Activated CD4-positive, alpha-beta T cell treated with anti-CD3 and anti-CD28 coated beads, Interleukin-2, amount 10 ng/mL, durations not matched to agents 24 days and 14 days (primary cell): ENCODE results near the gene PDE8A. TPM values are rescaled to one million over a fixed set of nuclear protein-coding genes. Genes with fewer than 3 reads are reported as not detected.

Experiments used
- DNase-seq: peaks from one replicate; pipeline ENCODE4 v3.0.0; 2022
- H3K27ac Mint-ChIP-seq: one replicate; pipeline ENCODE4 v1.8.0; 2022; ENCODE audit warnings: mild to moderate bottlenecking, mixed read lengths
- H3K27me3 Mint-ChIP-seq: one replicate; pipeline ENCODE4 v1.8.0; 2022; ENCODE audit warnings: mixed read lengths
- H3K36me3 Mint-ChIP-seq: one replicate; pipeline ENCODE4 v1.8.0; 2022; ENCODE audit warnings: low read depth, mild to moderate bottlenecking, mixed read lengths
- H3K4me1 Mint-ChIP-seq: one replicate; pipeline ENCODE4 v1.8.0; 2021; ENCODE audit warnings: mixed read lengths
- H3K4me3 Mint-ChIP-seq: one replicate; pipeline ENCODE4 v1.8.0; 2022; ENCODE audit warnings: mild to moderate bottlenecking, moderate library complexity, mixed read lengths
- H3K9me3 Mint-ChIP-seq: one replicate; pipeline ENCODE4 v1.8.0; 2021; ENCODE audit warnings: mixed read lengths
- intact Hi-C: fragments of 100-400 bp; cut with micrococcal nuclease; formaldehyde crosslinking; loops from one replicate; pipeline ENCODE4 v1.15.1; 2023
- total RNA-seq: library from RNA; stranded (reverse); gene quantifications from 2 replicates; pipeline ENCODE4 v1.2.3, GENCODE V29; 2022

The PDE8A gene
- total RNA-seq, 1 donor from 2014 or later = 21.1 TPM

GRCh38 chr15:85048430-85048829 lies 66.8 kb downstream of the PDE8A start:
- Mint-ChIP-seq H3K9me3 (peaks cover 5% of the 10 kb centered on the region), H3K27ac (no peak overlapping the region), H3K36me3 (no peaks in the 10 kb centered on the region), H3K4me1 (peaks cover 12% of the 10 kb centered on the region), H3K4me3 (no peak overlapping the region), H3K27me3 (no peaks in the 10 kb centered on the region)
- no peak for DNase-seq
- intact Hi-C loops = no loop called here

- Mint-ChIP-seq H3K9me3 (peaks cover 8% of the 10 kb centered on the region), H3K36me3 (peaks cover under 1% of the 10 kb centered on the region), H3K27ac (no peak overlapping the region), H3K4me1 (peaks cover 12% of the 10 kb centered on the region), H3K4me3 (no peak overlapping the region), H3K27me3 (no peaks in the 10 kb centered on the region)
- DNase-seq = no peak
- intact Hi-C loops = no loop called here
Measured at GRCh38 chr15:85049805-85050204, 68.1 kb downstream of the PDE8A start.

- no peak overlapping the region for H3K4me3 Mint-ChIP-seq
- intact Hi-C loops = no loop called here
- H3K27me3 Mint-ChIP-seq = no peaks in the 10 kb centered on the region
Measured at GRCh38 chr15:85059734-85060133, 78.1 kb downstream of the PDE8A start.

GRCh38 chr15:85062560-85062959 lies 80.9 kb downstream of the PDE8A start:
- no peak overlapping the region for H3K4me3 Mint-ChIP-seq
- H3K36me3 Mint-ChIP-seq = peaks cover 11% of the 10 kb centered on the region
- peaks cover 2% of the 10 kb centered on the region for H3K4me1 Mint-ChIP-seq
- intact Hi-C loops = no loop called here
- H3K27ac Mint-ChIP-seq = no peak overlapping the region
- no peaks in the 10 kb centered on the region for H3K27me3 Mint-ChIP-seq
- DNase-seq = no peak
- H3K9me3 Mint-ChIP-seq = peaks cover 22% of the 10 kb centered on the region

More at GRCh38 chr15:85059734-85060133, 78.1 kb downstream of the PDE8A start:
- Mint-ChIP-seq H3K36me3 (peaks cover 15% of the 10 kb centered on the region), H3K27ac (no peak overlapping the region), H3K4me1 (peaks cover 2% of the 10 kb centered on the region), H3K9me3 (peaks cover 32% of the 10 kb centered on the region)
- DNase-seq = no peak

GRCh38 chr15:85063088-85063487 lies 81.4 kb downstream of the PDE8A start:
- peaks cover 2% of the 10 kb centered on the region for H3K4me1 Mint-ChIP-seq
- intact Hi-C loops = no loop called here
- no peaks in the 10 kb centered on the region for H3K27me3 Mint-ChIP-seq
- H3K27ac Mint-ChIP-seq = no peak overlapping the region
- peaks cover 13% of the 10 kb centered on the region for H3K36me3 Mint-ChIP-seq
- no peak overlapping the region for H3K4me3 Mint-ChIP-seq
- DNase-seq = no peak
- peaks cover 19% of the 10 kb centered on the region for H3K9me3 Mint-ChIP-seq

GRCh38 chr15:85063522-85064079 lies 81.9 kb downstream of the PDE8A start:
- intact Hi-C loops = no loop called here
- Mint-ChIP-seq H3K4me3 (no peak overlapping the region), H3K36me3 (peaks cover 13% of the 10 kb centered on the region), H3K4me1 (peaks cover 2% of the 10 kb centered on the region), H3K27ac (no peak overlapping the region), H3K9me3 (peaks cover 17% of the 10 kb centered on the region), H3K27me3 (no peaks in the 10 kb centered on the region)
- DNase-seq = no peak

- H3K4me1 Mint-ChIP-seq = no peaks in the 10 kb centered on the region
- no peaks in the 10 kb centered on the region for H3K27me3 Mint-ChIP-seq
- H3K36me3 Mint-ChIP-seq = peaks cover 13% of the 10 kb centered on the region
- H3K9me3 Mint-ChIP-seq = peaks cover 8% of the 10 kb centered on the region
- DNase-seq = no peak
- H3K27ac Mint-ChIP-seq = no peak overlapping the region
- no peak overlapping the region for H3K4me3 Mint-ChIP-seq
- intact Hi-C loops = no loop called here
Measured at GRCh38 chr15:85064710-85065109, 83.1 kb downstream of the PDE8A start.

GRCh38 chr15:85071061-85071460 lies 89.4 kb downstream of the PDE8A start:
- no peak overlapping the region for H3K4me3 Mint-ChIP-seq
- H3K9me3 Mint-ChIP-seq = no peaks in the 10 kb centered on the region
- peaks cover 12% of the 10 kb centered on the region for H3K36me3 Mint-ChIP-seq
- no peaks in the 10 kb centered on the region for H3K27me3 Mint-ChIP-seq
- DNase-seq = no peak
- H3K27ac Mint-ChIP-seq = no peak overlapping the region
- intact Hi-C loops = no loop called here
- peaks cover 11% of the 10 kb centered on the region for H3K4me1 Mint-ChIP-seq

- Mint-ChIP-seq H3K27me3 (no peaks in the 10 kb centered on the region), H3K4me3 (no peak overlapping the region), H3K27ac (no peak overlapping the region), H3K9me3 (no peaks in the 10 kb centered on the region), H3K4me1 (peaks cover 11% of the 10 kb centered on the region), H3K36me3 (peaks cover 12% of the 10 kb centered on the region)
- intact Hi-C loops = no loop called here
- no peak for DNase-seq
Measured at GRCh38 chr15:85071504-85071903, 89.8 kb downstream of the PDE8A start.

- no peaks in the 10 kb centered on the region for H3K9me3 Mint-ChIP-seq
- no peak for DNase-seq
- intact Hi-C loops = loop anchor here (1.0 kb wide), 1 partner anchor 93 kb away; no protein-coding TSS in a partner anchor
- H3K27me3 Mint-ChIP-seq = no peaks in the 10 kb centered on the region
- peaks cover 13% of the 10 kb centered on the region for H3K36me3 Mint-ChIP-seq
- no peak overlapping the region for H3K4me3 Mint-ChIP-seq
- peaks cover 11% of the 10 kb centered on the region for H3K4me1 Mint-ChIP-seq
- H3K27ac Mint-ChIP-seq = peak overlapping the region; percentile 39
Measured at GRCh38 chr15:85072917-85073316, 91.3 kb downstream of the PDE8A start.

GRCh38 chr15:85073556-85074194 lies 92.0 kb downstream of the PDE8A start:
- no peak for DNase-seq
- H3K9me3 Mint-ChIP-seq = no peaks in the 10 kb centered on the region
- no peak overlapping the region for H3K4me3 Mint-ChIP-seq
- H3K4me1 Mint-ChIP-seq = peaks cover 11% of the 10 kb centered on the region
- H3K27me3 Mint-ChIP-seq = no peaks in the 10 kb centered on the region
- H3K36me3 Mint-ChIP-seq = peaks cover 14% of the 10 kb centered on the region
- peak overlapping the region; percentile 39 for H3K27ac Mint-ChIP-seq
- intact Hi-C loops = loop anchor here (1.0 kb wide), 1 partner anchor 93 kb away; no protein-coding TSS in a partner anchor

GRCh38 chr15:85086855-85087254 lies 105.2 kb downstream of the PDE8A start:
- Mint-ChIP-seq H3K9me3 (no peaks in the 10 kb centered on the region), H3K27ac (no peak overlapping the region), H3K27me3 (no peaks in the 10 kb centered on the region), H3K4me3 (no peak overlapping the region), H3K36me3 (peaks cover 17% of the 10 kb centered on the region), H3K4me1 (no peaks in the 10 kb centered on the region)
- intact Hi-C loops = no loop called here
- DNase-seq = no peak

- no peak overlapping the region for H3K4me3 Mint-ChIP-seq
Measured at GRCh38 chr15:85088300-85088699, 106.6 kb downstream of the PDE8A start.

GRCh38 chr15:85089929-85090597 lies 108.4 kb downstream of the PDE8A start:
- DNase-seq = no peak
- Mint-ChIP-seq H3K9me3 (no peaks in the 10 kb centered on the region), H3K36me3 (peaks cover 17% of the 10 kb centered on the region), H3K4me3 (no peak overlapping the region), H3K4me1 (no peaks in the 10 kb centered on the region), H3K27me3 (no peaks in the 10 kb centered on the region), H3K27ac (no peak overlapping the region)
- intact Hi-C loops = no loop called here

More at GRCh38 chr15:85088300-85088699, 106.6 kb downstream of the PDE8A start:
- H3K4me1 Mint-ChIP-seq = no peaks in the 10 kb centered on the region
- H3K27ac Mint-ChIP-seq = no peak overlapping the region
- peaks cover 20% of the 10 kb centered on the region for H3K36me3 Mint-ChIP-seq
- H3K27me3 Mint-ChIP-seq = no peaks in the 10 kb centered on the region
- DNase-seq = no peak
- H3K9me3 Mint-ChIP-seq = no peaks in the 10 kb centered on the region
- intact Hi-C loops = no loop called here
